T1000 (cell line): ENCODE results near the gene GRIN3B.
A peak's percentile ranks its signal among the peaks of the same experiment; 100 is the strongest.
"Not testable (repeated sequence)": the region's sequence is repeated elsewhere in the genome, so short reads cannot be mapped to it uniquely, and the experiment has no call there.

Experiments used
- DNase-seq: peaks from one replicate; lab custom pipeline; 2025; ENCODE audit warnings: mixed read lengths; lab: John Stamatoyannopoulos, UW

GRIN3B gene

GRCh38 chr19:1019616-1019961, 19.4 kb downstream of the GRIN3B start:
- DNase-seq, result no peak

GRCh38 chr19:1019980-1020867, 20.0 kb downstream of the GRIN3B start:
- no peak for DNase-seq

GRCh38 chr19:1020868-1021425, 20.7 kb downstream of the GRIN3B start, which contains the start of gene TMEM259:
TSS of gene TMEM259 (minus strand) at chr19:1021123. CDS start at chr19:1020996, 127 bp downstream.
- DNase-seq, result peak; percentile 98

GRCh38 chr19:1023883-1024188, 23.6 kb downstream of the GRIN3B start:
- not testable (repeated sequence) for DNase-seq

- not testable (repeated sequence) for DNase-seq
Observed at GRCh38 chr19:1025080-1025479, 24.9 kb downstream of the GRIN3B start.

GRCh38 chr19:1025960-1026782, 26.0 kb downstream of the GRIN3B start, which contains the start of gene CNN2:
TSS of gene CNN2 (plus strand) at chr19:1026608. CDS start at chr19:1026662, 54 bp downstream.
- DNase-seq, result peak; percentile 68

- no peak for DNase-seq
Observed at GRCh38 chr19:1026783-1027649, 26.8 kb downstream of the GRIN3B start.

GRCh38 chr19:1027650-1028061, 27.4 kb downstream of the GRIN3B start:
- DNase-seq, result no peak

- peak; percentile 89 for DNase-seq
Observed at GRCh38 chr19:1028062-1028926, 28.1 kb downstream of the GRIN3B start.

GRCh38 chr19:1032264-1032867, 32.1 kb downstream of the GRIN3B start:
- DNase-seq, result no peak

- no peak for DNase-seq
Observed at GRCh38 chr19:1035998-1036621, 35.9 kb downstream of the GRIN3B start.

GRCh38 chr19:1037621-1038064, 37.4 kb downstream of the GRIN3B start:
- DNase-seq, result no peak

- no peak for DNase-seq
Observed at GRCh38 chr19:1038978-1039645, 38.9 kb downstream of the GRIN3B start.

- peak; percentile 98 for DNase-seq
Observed at GRCh38 chr19:1039646-1040475, 39.6 kb downstream of the GRIN3B start, which contains the start of gene ABCA7. TSS of gene ABCA7 (plus strand) at chr19:1040107. CDS start at chr19:1041362, 1,255 bp downstream.

- peak; percentile 88 for DNase-seq
Observed at GRCh38 chr19:1040476-1041271, 40.5 kb downstream of the GRIN3B start.

- DNase-seq, result no peak
Observed at GRCh38 chr19:1041272-1041834, 41.1 kb downstream of the GRIN3B start.
